ENCODE data around the gene TRPV4. TPM values are rescaled to one million over a fixed set of nuclear protein-coding genes. Genes with fewer than 3 reads are reported as not detected.

Gene TRPV4
- total RNA-seq, 4 donors from 2014 or later: not detected

DNA sequence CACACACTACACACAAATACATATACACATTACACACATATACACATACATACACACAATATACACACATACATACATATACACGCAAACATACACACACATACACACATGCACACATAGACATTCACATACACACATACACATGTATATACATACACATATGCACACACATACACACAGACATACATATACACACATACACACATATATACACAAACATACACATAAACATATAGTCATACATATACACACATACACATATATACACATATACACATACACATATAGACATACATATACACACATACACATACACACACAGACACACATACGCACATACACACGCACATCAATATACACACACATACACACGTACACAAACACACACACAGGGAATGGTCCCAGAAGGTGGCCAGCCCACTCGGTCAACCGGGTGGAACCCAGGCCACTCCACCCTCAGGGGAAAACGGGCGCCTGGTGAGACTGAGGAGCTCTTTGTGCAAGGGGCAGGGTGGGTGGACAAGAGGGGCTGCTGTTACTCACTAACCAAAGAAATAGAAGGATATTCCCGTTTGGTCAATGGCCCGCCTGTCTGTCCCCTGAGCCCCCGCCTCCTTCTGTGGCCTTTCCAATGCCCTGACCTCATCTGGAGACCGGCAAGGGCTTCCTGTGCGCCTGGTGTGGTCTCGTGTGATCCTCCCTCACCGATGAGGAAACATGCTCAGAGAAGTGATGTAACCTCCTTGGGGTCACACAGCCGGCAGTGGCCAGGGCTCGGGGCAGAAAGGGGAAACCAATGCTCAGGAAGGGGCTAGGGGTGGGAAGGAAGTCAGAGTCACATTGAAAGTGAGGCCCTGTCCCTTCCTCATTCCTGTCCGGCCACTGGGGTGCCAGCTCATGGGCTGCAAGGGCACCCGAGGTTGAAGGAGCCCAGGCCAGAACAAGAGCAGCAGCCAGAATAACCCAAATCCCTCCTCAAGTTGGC is 5.3 kb downstream of the TRPV4 start:
- Histone ChIP-seq H3K27ac (no peak overlapping the region), H3K4me3 (no peak overlapping the region), H3K36me3 (no peaks in the 10 kb centered on the region), H3K27me3 (peaks cover 9 to 18% (median 12%) of the 10 kb centered on the region in 3 donors), H3K4me1 (peaks cover 0 to 3% of the 10 kb centered on the region in 2 donors), H3K9me3 (no peaks in the 10 kb centered on the region)
- ATAC-seq: peak in 1 of 2 donors; percentile 30
- TF ChIP-seq POLR2A (IDR thresholded peaks at IDR 0.05): no peak
- TF ChIP-seq, protein P1, sequence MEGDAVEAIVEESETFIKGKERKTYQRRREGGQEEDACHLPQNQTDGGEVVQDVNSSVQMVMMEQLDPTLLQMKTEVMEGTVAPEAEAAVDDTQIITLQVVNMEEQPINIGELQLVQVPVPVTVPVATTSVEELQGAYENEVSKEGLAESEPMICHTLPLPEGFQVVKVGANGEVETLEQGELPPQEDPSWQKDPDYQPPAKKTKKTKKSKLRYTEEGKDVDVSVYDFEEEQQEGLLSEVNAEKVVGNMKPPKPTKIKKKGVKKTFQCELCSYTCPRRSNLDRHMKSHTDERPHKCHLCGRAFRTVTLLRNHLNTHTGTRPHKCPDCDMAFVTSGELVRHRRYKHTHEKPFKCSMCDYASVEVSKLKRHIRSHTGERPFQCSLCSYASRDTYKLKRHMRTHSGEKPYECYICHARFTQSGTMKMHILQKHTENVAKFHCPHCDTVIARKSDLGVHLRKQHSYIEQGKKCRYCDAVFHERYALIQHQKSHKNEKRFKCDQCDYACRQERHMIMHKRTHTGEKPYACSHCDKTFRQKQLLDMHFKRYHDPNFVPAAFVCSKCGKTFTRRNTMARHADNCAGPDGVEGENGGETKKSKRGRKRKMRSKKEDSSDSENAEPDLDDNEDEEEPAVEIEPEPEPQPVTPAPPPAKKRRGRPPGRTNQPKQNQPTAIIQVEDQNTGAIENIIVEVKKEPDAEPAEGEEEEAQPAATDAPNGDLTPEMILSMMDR (IDR thresholded peaks at IDR 0.05 in 4 of 5, conservative IDR thresholded peaks at IDR 0.05 in 1 of 5): no peak
- in situ Hi-C loops (cut with MboI; ENCODE audit: low sequenced_read_pairs in 4 of 4) (no loop called here), intact Hi-C loops (cut with DNase I; ENCODE audit: low total_unique reads) (no loop called here)
- peak; percentile 38 to 45 for DNase-seq

DNA sequence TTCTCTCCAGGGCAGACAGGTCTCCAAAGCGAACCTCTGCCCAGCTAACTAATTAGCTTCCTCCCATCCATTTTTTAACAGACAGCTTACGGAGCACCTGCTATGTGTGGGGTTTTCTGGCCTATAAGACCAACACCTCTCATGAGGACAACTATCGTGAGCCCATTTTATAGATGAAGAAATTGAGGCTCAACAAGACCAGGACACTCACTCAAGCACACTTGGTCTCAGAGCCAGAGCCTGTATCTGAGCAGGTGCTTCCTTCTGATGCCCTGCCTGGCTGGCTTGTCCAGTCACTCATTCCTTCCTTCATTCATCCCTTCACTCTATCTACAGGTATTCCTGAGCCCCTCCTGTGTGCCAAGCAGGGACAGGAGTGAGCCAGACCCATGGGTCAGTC is 6.1 kb downstream of the TRPV4 start:
- DNase-seq (no peak), ATAC-seq (no peak)
- in situ Hi-C loops (cut with MboI; ENCODE audit: low sequenced_read_pairs in 4 of 4) (no loop called here), intact Hi-C loops (cut with DNase I; ENCODE audit: low total_unique reads) (no loop called here)
- Histone ChIP-seq H3K4me1 (peaks cover 0 to 6% of the 10 kb centered on the region in 2 donors), H3K36me3 (no peaks in the 10 kb centered on the region), H3K27ac (no peak overlapping the region), H3K9me3 (no peaks in the 10 kb centered on the region), H3K4me3 (no peak overlapping the region), H3K27me3 (peaks cover 3 to 10% (median 4%) of the 10 kb centered on the region in 3 donors)
- TF ChIP-seq, protein P1 (IDR thresholded peaks at IDR 0.05 in 4 of 5, conservative IDR thresholded peaks at IDR 0.05 in 1 of 5): no peak
- TF ChIP-seq POLR2A (IDR thresholded peaks at IDR 0.05): no peak

DNA sequence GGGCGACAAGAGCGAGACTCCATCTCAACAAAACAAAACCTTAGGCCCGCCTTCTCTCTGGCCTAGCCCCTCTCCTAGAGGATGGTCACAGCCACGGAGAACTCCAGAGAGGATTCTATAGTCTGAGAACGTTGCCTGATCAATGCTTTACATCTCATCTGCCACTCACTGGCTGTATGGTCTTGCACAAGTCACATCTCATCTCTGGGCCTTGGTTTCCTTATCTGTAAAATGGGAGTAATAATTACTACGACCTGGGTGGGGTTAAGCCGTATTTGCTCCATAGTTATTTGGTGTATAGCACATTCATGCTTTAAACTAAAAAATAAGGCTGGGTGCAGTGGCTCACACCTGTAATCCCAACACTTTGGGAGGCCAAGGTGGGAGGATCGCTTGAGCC is 8.5 kb downstream of the TRPV4 start:
- intact Hi-C loops (cut with DNase I; ENCODE audit: low total_unique reads) (no loop called here), in situ Hi-C loops (cut with MboI; ENCODE audit: low sequenced_read_pairs in 4 of 4) (no loop called here)
- TF ChIP-seq, protein P1 (IDR thresholded peaks at IDR 0.05 in 4 of 5, conservative IDR thresholded peaks at IDR 0.05 in 1 of 5): no peak
- no peak for TF ChIP-seq POLR2A (IDR thresholded peaks at IDR 0.05)
- no peaks in the 10 kb centered on the region for H3K27me3 ChIP-seq
- ATAC-seq (no peak), DNase-seq (no peak)
- H3K4me1 ChIP-seq: peaks cover 0 to 6% of the 10 kb centered on the region in 2 donors
- no peak overlapping the region for H3K27ac ChIP-seq
- H3K36me3 ChIP-seq: no peaks in the 10 kb centered on the region
- H3K4me3 ChIP-seq: no peak overlapping the region
- no peaks in the 10 kb centered on the region for H3K9me3 ChIP-seq

DNA sequence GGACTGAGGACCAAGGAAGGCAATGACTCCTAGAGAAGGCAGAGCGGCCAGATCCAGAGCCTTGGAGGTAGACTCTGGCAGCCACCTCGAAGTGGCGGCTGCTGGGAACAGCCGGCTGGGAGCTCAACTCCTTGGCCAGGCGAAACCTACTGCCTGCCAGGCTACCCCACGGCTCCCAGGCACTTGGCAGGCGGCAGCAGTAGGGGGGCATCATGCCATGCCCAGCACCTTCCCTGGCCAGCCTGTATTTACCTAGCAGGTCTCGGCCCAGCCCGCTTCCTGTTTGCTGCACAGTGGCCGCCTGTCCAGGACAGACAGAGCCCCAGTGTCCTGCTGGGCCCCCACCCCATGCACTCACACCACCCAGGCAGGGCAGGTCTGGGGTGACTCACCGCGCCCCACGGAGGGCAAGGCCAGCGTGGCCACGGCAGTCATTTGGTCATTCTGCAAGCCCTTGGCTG is 10.2 kb downstream of the TRPV4 start:
- Histone ChIP-seq H3K4me3 (no peak overlapping the region), H3K4me1 (peaks cover 0 to 6% of the 10 kb centered on the region in 2 donors), H3K9me3 (no peaks in the 10 kb centered on the region), H3K27me3 (peaks cover 0 to 6% (median 0%) of the 10 kb centered on the region in 3 donors), H3K27ac (no peak overlapping the region), H3K36me3 (no peaks in the 10 kb centered on the region)
- ATAC-seq (peak in 1 of 2 donors; percentile 14), DNase-seq (no peak)
- in situ Hi-C loops (cut with MboI; ENCODE audit: low sequenced_read_pairs in 4 of 4) (no loop called here), intact Hi-C loops (cut with DNase I; ENCODE audit: low total_unique reads) (no loop called here)
- TF ChIP-seq POLR2A (IDR thresholded peaks at IDR 0.05): no peak
- TF ChIP-seq, protein P1 (IDR thresholded peaks at IDR 0.05 in 4 of 5, conservative IDR thresholded peaks at IDR 0.05 in 1 of 5): no peak
